ENCODE measurements around the gene IL1RAPL2. TPM values are rescaled to one million over a fixed set of nuclear protein-coding genes. Genes with fewer than 3 reads are reported as not detected.

The IL1RAPL2 gene
- total and polyA plus RNA-seq, 2 of the 8 experiments (the other 6 are each of a cell fraction or from before 2014, with no cell fraction given), result 0.20 to 1.3 TPM

DNA sequence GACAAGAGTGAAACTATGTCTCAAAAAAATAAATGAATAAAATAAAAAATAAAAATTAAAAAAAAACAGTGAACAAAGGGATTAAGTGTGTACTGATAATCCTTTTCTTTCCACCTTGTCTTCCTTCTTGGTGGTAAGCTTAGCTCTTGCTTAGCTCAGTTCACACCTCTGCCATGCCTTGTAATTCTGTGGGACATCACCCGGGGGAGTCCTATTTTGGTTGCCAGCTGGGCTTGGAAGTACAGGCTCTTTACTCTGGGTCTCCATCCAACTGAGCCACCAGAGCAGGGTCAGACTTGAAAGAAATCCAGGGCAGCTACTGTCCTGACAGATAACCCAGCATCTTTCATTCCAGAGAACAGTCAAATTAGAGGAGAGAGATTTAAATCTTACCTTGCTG lies 858.7 kb downstream of the IL1RAPL2 start:
- H3K56ac ChIP-seq (replicated peaks; ENCODE audit: insufficient read length, low read depth, low read length), result no peak overlapping the region
- H3K4me3 ChIP-seq (ENCODE audit: extremely low read depth in 1 of 4, insufficient read depth in 2 of 4, low read depth in 3 of 4, low read length in 4 of 4), result no peak overlapping the region
- 83% methylated on average over 1 of the region's 1 CpG; no CpG with 5 or more reads in 1 of the 2 experiments for WGBS, 2 experiments (ENCODE audit: extremely low coverage in 1 of 2, insufficient coverage in 1 of 2, insufficient read length in 1 of 2, insufficient replicate concordance in 2 of 2, low coverage in 1 of 2, low lambda C conversion rate in 2 of 2, missing lambda C conversion rate in 1 of 2)
- peaks cover 0 to 4% of the 10 kb centered on the region in 2 experiments; a peak in 1 of 4 replicates for H3K9me3 ChIP-seq (ENCODE audit: insufficient read depth in 2 of 2, low read depth in 1 of 2, low read length in 1 of 2)
- no peaks in the 10 kb centered on the region for H3K23me2 ChIP-seq (ENCODE audit: low read depth, low read length)
- no peak overlapping the region for H3K4me2 ChIP-seq (ENCODE audit: insufficient read depth in 1 of 2, low read depth in 2 of 2, low read length in 2 of 2)
- H3K27me3 ChIP-seq (replicated peaks in 1 of 4; ENCODE audit: control insufficient read depth in 3 of 4, extremely low read depth in 1 of 4, insufficient read depth in 3 of 4, low read length in 3 of 4), result no peaks in the 10 kb centered on the region
- ChIA-PET CTCF (ENCODE audit: partially characterized antibody) (no interaction called here), POLR2A (ENCODE audit: partially characterized antibody) (no interaction called here)
- H2AFZ ChIP-seq (ENCODE audit: low read length), result no peak overlapping the region
- H3K36me3 ChIP-seq (ENCODE audit: control insufficient read depth in 2 of 4, insufficient read depth in 4 of 4, low read length in 3 of 4), result no peaks in the 10 kb centered on the region; a peak in 1 of 8 replicates
- H2BK5ac ChIP-seq (ENCODE audit: low read depth, low read length), result peak overlapping the region; percentile 44; the same call in 1 of the 2 replicates
- no peak overlapping the region for H4K8ac ChIP-seq (ENCODE audit: extremely low read depth, insufficient read depth, low read length)
- FAIRE-seq (no peak), DNase-seq (ENCODE audit: low read depth in 1 of 2, low spot score in 2 of 2) (no peak)
- H2BK12ac ChIP-seq (ENCODE audit: low read depth, low read length), result no peak overlapping the region
- no peak overlapping the region for H3K9ac ChIP-seq (replicated peaks in 1 of 4; ENCODE audit: extremely low read depth in 1 of 4, low read depth in 3 of 4, low read length in 3 of 4)
- H2BK20ac ChIP-seq (ENCODE audit: low read length), result no peak overlapping the region
- H3K27ac ChIP-seq (ENCODE audit: low read depth, low read length), result no peak overlapping the region
- H2BK120ac ChIP-seq (replicated peaks; ENCODE audit: low read depth, low read length), result no peak overlapping the region
- H3K79me1 ChIP-seq (ENCODE audit: low read depth, low read length), result no peaks in the 10 kb centered on the region
- H4K5ac ChIP-seq (ENCODE audit: insufficient read length, low read depth, low read length), result no peak overlapping the region
- no peak overlapping the region for H2BK15ac ChIP-seq (ENCODE audit: low read length)
- H3K14ac ChIP-seq (ENCODE audit: insufficient read length), result no peak overlapping the region
- no peak for TF ChIP-seq SIRT6 (IDR thresholded peaks at IDR 0.05; ENCODE audit: low read length)
- no peak for TF ChIP-seq SIN3A (conservative IDR thresholded peaks at IDR 0.05 in 1 of 2, IDR thresholded peaks at IDR 0.05 in 1 of 2; ENCODE audit: low read depth in 1 of 2, low read length in 2 of 2)
- no peak for TF ChIP-seq TAF1 (IDR thresholded peaks at IDR 0.05; ENCODE audit: low read depth, low read length)
- no peak for TF ChIP-seq ATF2 (IDR thresholded peaks at IDR 0.05; ENCODE audit: low read length)
- TF ChIP-seq, protein P1, sequence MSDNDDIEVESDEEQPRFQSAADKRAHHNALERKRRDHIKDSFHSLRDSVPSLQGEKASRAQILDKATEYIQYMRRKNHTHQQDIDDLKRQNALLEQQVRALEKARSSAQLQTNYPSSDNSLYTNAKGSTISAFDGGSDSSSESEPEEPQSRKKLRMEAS (IDR thresholded peaks at IDR 0.05), result no peak
- no peak for TF ChIP-seq MAFK (IDR thresholded peaks at IDR 0.05; ENCODE audit: low read depth, low read length)
- no peak for TF ChIP-seq TAF7 (optimal IDR thresholded peaks at IDR 0.05; ENCODE audit: borderline replicate concordance, low read depth, low read length)
- no peak overlapping the region; the same call in 1 of the 2 replicates for H3K18ac ChIP-seq (ENCODE audit: extremely low read depth, low read length)
- no peak overlapping the region for H2AK5ac ChIP-seq (ENCODE audit: low read depth, low read length)
- no peaks in the 10 kb centered on the region for H3K4me1 ChIP-seq (replicated peaks in 1 of 4; ENCODE audit: control insufficient read depth in 3 of 4, insufficient read depth in 4 of 4, low read length in 3 of 4)
- H4K20me1 ChIP-seq (replicated peaks in 1 of 2; ENCODE audit: control insufficient read depth in 1 of 2, insufficient read depth in 2 of 2, low read length in 2 of 2), result no peaks in the 10 kb centered on the region
- no peak overlapping the region for H3K23ac ChIP-seq (ENCODE audit: insufficient read length)
- H3K79me2 ChIP-seq (ENCODE audit: control insufficient read depth in 1 of 2, insufficient read depth in 2 of 2, low read length in 2 of 2), result no peaks in the 10 kb centered on the region
- H3K4ac ChIP-seq (replicated peaks; ENCODE audit: insufficient read length, low read depth, low read length), result no peak overlapping the region
- H4K91ac ChIP-seq (replicated peaks; ENCODE audit: insufficient read length, low read length), result no peak overlapping the region

Measured in H1 (cell line).